HCT116 (cell line): Measurements from ENCODE around the gene GRIN2A.

ENCODE experiments used
- ATF3 ChIP-seq: IDR thresholded peaks from 2 replicates; pipeline ENCODE4 v1.6.1; 2012
- CEBPB ChIP-seq: IDR thresholded peaks from 2 replicates; pipeline ENCODE4 v1.6.1; 2012; ENCODE audit warnings: low read depth
- CTCF ChIP-seq, 3 experiments: fragments of 200-600 bp in 1 of 3; sonication (generic) in 1 of 3; IDR thresholded peaks in 2 of 3; conservative IDR thresholded peaks in 1 of 3; 2 replicates each; pipeline ENCODE4 v1.5.1; 2012 to 2017; ENCODE audit warnings: low read depth in 2 of 3, low read length in 2 of 3, antibody characterized with exemption in 1 of 3, borderline replicate concordance in 1 of 3, control low read depth in 1 of 3, mild to moderate bottlenecking in 1 of 3, mixed read lengths in 1 of 3, mixed run types in 1 of 3, moderate library complexity in 1 of 3; ENCODE audit not compliant: insufficient read depth in 1 of 3
- EZH2phosphoT487 ChIP-seq: fragments of 200-600 bp; IDR thresholded peaks from 2 replicates; pipeline ENCODE4 v1.6.1; 2018; ENCODE audit warnings: antibody characterized with exemption, borderline replicate concordance
- JUND ChIP-seq: IDR thresholded peaks from 2 replicates; pipeline ENCODE4 v1.6.1; 2012
- POLR2A ChIP-seq: IDR thresholded peaks from 2 replicates; pipeline ENCODE4 v1.7.0; 2011; ENCODE audit warnings: borderline replicate concordance; ENCODE audit not compliant: insufficient read depth, insufficient read length; ENCODE audit errors: extremely low read depth
- POLR2AphosphoS5 ChIP-seq: IDR thresholded peaks from 2 replicates; pipeline ENCODE4 v1.6.1; 2011; ENCODE audit warnings: mild to moderate bottlenecking, low read depth, low read length, moderate library complexity
- RAD21 ChIP-seq: IDR thresholded peaks from 2 replicates; pipeline ENCODE4 v1.6.1; 2012; ENCODE audit warnings: low read depth, mild to moderate bottlenecking
- REST ChIP-seq: IDR thresholded peaks from 2 replicates; pipeline ENCODE4 v1.6.1; 2012; ENCODE audit warnings: low read depth
- TCF7L2 ChIP-seq: IDR thresholded peaks from 2 replicates; pipeline ENCODE4 v1.7.0; 2011; ENCODE audit warnings: borderline replicate concordance, inconsistent platforms; ENCODE audit not compliant: insufficient read depth, insufficient read length; ENCODE audit errors: extremely low read depth
- YY1 ChIP-seq: IDR thresholded peaks from 2 replicates; pipeline ENCODE4 v1.6.1; 2011; ENCODE audit warnings: low read length, low read depth, moderate library complexity, mild to moderate bottlenecking; ENCODE audit not compliant: insufficient replicate concordance; ENCODE audit errors: extremely low read depth
- ZBTB33 ChIP-seq: IDR thresholded peaks from 2 replicates; pipeline ENCODE4 v1.6.1; 2011; ENCODE audit warnings: mild to moderate bottlenecking, low read length, moderate library complexity; ENCODE audit not compliant: insufficient replicate concordance; ENCODE audit errors: extremely low read depth

- TF ChIP-seq CTCF (IDR thresholded peaks at IDR 0.05 in 2 of 3, conservative IDR thresholded peaks at IDR 0.05 in 1 of 3; ENCODE audit: borderline replicate concordance in 1 of 3, insufficient read depth in 1 of 3, low read depth in 2 of 3, low read length in 2 of 3) (no peak), REST (no peak), EZH2phosphoT487 (no peak), JUND (no peak), ZBTB33 (no peak), CEBPB (no peak), POLR2AphosphoS5 (no peak), RAD21 (no peak), TCF7L2 (no peak), ATF3 (no peak), YY1 (no peak), POLR2A (no peak)
Observed at GRCh38 chr16:10224850-10225249, 42.6 kb upstream of the GRIN2A start.
